GM12875 (cell line): Measurements from ENCODE around the gene LMNTD2.
A peak's percentile ranks its signal among the peaks of the same experiment; 100 is the strongest.

Source experiments
- H3K4me3 ChIP-seq: one replicate; pipeline ENCODE4 v1.5.1; 2011; ENCODE audit warnings: low read depth, low read length, control low read depth
- CTCF ChIP-seq: IDR thresholded peaks from 2 replicates; pipeline ENCODE4 v1.5.1; 2011; ENCODE audit warnings: low read depth, mild to moderate bottlenecking, control low read depth, inconsistent platforms, low read length, moderate library complexity, borderline replicate concordance; ENCODE audit not compliant: insufficient read depth

LMNTD2 gene

DNA sequence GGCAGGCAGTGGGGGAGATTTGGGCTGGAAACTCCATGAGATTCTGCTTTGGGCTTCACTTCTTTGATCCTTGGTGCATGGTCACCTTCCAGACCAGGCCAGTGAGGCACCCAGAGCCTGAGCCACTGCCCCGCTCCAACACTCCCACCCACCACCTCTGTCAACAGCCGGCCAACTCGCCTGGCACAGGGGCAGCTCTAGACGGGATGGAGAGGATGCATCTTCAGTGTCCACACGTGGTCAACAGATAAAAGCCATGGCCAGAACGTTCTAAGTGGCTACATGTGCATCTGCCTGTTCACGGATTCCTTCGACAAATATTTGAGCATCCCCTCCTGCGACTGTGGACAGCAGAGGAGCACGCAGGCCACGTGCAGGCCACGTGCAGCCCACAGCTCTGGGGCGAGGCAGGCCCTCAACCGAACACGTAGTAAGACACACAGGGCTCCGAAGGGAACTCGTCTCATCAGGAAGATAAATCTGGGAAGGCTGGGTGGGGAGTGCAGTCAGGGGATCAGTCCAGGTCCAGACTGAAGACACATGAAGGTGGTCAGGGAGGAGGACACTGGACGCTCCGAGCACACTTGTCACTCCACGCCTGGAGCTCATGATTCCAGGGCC is 22.0 kb downstream of the LMNTD2 start:
- no peak overlapping the region for H3K4me3 ChIP-seq
- no peak for TF ChIP-seq CTCF

- no peak for TF ChIP-seq CTCF
Observed at GRCh38 chr11:537622-538430, 22.7 kb downstream of the LMNTD2 start.

DNA sequence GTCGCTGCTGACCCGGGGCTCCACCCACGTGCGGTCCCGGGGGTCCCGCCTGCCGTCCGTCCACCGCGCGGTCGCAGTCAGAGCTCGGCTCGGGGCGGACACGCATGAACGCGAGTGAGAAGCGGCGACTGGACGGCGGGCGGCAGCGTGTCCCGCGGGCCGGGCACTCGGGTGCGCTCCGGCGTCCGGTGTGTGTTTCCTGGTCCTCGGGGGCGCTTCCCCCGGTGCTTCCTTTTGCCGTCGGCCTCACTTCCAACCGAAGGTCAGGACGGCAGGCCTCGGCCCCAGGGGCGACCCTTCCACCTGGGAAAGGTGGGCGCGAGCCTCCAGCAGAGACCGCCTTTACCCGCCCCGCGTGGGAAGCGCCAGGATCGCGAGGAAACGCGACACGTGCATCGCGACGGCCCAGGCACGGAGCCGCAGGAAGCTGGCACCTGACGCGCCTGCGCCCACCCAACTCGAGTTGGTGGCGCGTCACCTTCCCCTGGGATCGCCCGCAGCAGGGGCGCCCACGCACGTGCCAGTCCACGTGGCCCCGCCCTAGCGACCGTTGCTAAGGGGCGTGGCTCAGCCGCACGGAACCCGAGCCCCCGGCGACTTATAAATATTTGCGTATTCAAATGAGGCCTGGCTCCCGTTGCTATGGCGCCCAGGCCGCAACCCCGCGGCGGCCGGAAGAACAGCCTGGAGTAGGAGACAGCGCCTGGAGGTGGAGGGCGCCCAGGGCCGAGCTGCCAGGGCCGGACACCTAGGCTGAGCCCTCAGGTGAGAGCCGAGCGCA is 23.5 kb downstream of the LMNTD2 start, which contains the start of gene LRRC56:
Gene LRRC56, plus strand, starts transcription at position 687 of the 781 bp plus-strand sequence. CDS start 3,158 bp downstream, outside the sequence.
- peak within 1 kb of the TSS; percentile 53 for H3K4me3 ChIP-seq
- TF ChIP-seq CTCF = no peak

More at GRCh38 chr11:537622-538430, 22.7 kb downstream of the LMNTD2 start:
- peak overlapping the region; percentile 53 for H3K4me3 ChIP-seq

DNA sequence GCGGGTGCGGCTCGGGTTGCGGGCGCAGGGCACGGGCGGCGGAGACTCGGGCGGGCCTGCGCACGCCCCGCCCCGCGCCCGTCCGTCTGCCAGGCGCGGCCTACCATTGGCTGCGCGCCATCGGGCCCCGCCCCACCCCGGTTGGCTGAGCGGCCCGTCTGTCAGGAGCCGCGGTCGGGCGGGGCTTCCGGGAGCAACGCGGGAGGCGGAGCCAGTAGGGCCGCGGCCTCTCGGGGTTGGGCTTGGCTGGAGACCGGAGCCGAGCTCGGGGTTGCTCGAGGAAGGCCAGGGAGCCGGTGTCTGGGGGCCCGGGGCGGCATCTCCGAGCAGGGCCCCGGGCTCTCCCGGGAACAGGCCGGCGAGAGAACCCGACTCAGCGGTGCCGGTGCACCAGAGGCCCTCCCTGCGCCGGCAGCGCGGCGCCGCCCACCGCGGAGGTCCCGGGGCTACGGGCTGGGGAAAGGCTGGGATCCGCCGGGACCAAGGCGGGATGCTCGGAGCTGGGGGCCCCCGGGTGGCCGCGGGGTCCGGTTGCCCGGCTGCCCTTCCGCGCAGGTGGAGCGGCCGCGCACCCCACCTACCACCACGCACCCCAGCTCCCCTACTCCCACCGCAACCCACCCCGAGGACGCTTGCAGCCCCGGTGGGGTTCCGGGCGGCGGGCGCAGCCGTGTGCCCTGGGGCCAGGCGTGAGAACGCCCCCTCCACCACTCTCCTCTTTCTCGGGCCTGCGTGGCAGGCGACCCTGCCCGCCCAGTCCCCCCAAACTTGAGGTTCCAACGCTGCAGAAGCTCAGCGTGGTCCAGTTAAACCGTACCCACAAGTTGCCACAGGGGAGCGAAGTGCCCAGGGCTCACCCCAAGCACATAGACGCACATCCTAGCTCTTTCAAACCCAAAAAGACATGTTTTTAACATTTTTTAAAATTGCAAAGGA is 24.8 kb downstream of the LMNTD2 start, which contains the start of gene HRAS:
Gene HRAS, minus strand, starts transcription at position 58 of the 936 bp plus-strand sequence.
- no peak for TF ChIP-seq CTCF
- H3K4me3 ChIP-seq = peak within 1 kb of the TSS; percentile 83

GRCh38 chr11:535210-535518 is 25.4 kb downstream of the LMNTD2 start:
- peak overlapping the region; percentile 83 for H3K4me3 ChIP-seq
- no peak for TF ChIP-seq CTCF
